Panc1 (cell line): ENCODE results near the gene FOXK1. TPM values are rescaled to one million over a fixed set of nuclear protein-coding genes. Genes with fewer than 3 reads are reported as not detected.

Source experiments
- ATAC-seq: fragments of 200-7000 bp; cut with Tn5 transposase; 2 replicates; pipeline ENCODE4 v1.9.1; 2020; ENCODE audit warnings: mild to moderate bottlenecking, moderate library complexity
- BruUV-seq: library from RNA; stranded (reverse); fragments of 400-500 nt; replicated peaks from 2 replicates; lab custom pipeline; 2021; lab: Mats Ljungman, UMichigan
- CTCF ChIA-PET: fragments of 300-600 bp; sonication (Branson Sonifier 250); formaldehyde crosslinking; loops from one replicate; lab custom pipeline; 2022; ENCODE audit warnings: antibody characterized with exemption; lab: Charles Lee
- POLR2A ChIA-PET: fragments of 300-600 bp; sonication (Branson Sonifier 250); formaldehyde crosslinking; loops from one replicate; lab custom pipeline; 2022; ENCODE audit warnings: antibody characterized with exemption; lab: Charles Lee
- DNase-seq: peaks from one replicate; pipeline ENCODE4 v3.0.0-alpha.2; 2010; ENCODE audit warnings: low read depth, low spot score
- H3K27ac ChIP-seq: 2 replicates; pipeline ENCODE4 v1.5.1; 2011; ENCODE audit warnings: mild to moderate bottlenecking, low read length, inconsistent platforms
- H3K27me3 ChIP-seq: fragments of 200-500 bp; sonication (Bioruptor generic); 2 replicates; pipeline ENCODE4 v1.6.0; 2014; ENCODE audit warnings: low read length, inconsistent platforms; ENCODE audit not compliant: control insufficient read depth, insufficient read depth
- H3K36me3 ChIP-seq: fragments of 200-500 bp; sonication (Bioruptor generic); 2 replicates; pipeline ENCODE4 v1.5.1; 2014; ENCODE audit warnings: inconsistent platforms, mild to moderate bottlenecking, low read length, moderate library complexity; ENCODE audit not compliant: control insufficient read depth, insufficient read depth
- H3K4me1 ChIP-seq: 2 replicates; pipeline ENCODE4 v1.5.1; 2011; ENCODE audit warnings: inconsistent platforms, mild to moderate bottlenecking, low read length, moderate library complexity; ENCODE audit not compliant: control insufficient read depth, insufficient read depth
- H3K4me3 ChIP-seq, 2 experiments: 2 replicates each; pipeline ENCODE4 v1.5.1; 2011 to 2012; ENCODE audit warnings: low read depth in 2 of 2, low read length in 2 of 2, mild to moderate bottlenecking in 2 of 2, inconsistent platforms in 1 of 2, moderate library complexity in 1 of 2
- H3K9me3 ChIP-seq: fragments of 200-500 bp; sonication (Bioruptor generic); 2 replicates; pipeline ENCODE4 v1.5.1; 2014; ENCODE audit warnings: low read depth, mild to moderate bottlenecking, inconsistent platforms, low read length, moderate library complexity; ENCODE audit not compliant: control insufficient read depth, insufficient read depth
- CTCF ChIP-seq: fragments of 450-650 bp; IDR thresholded peaks from 2 replicates; pipeline ENCODE4 v1.5.1; 2017; ENCODE audit warnings: mild to moderate bottlenecking
- POLR2AphosphoS5 ChIP-seq: IDR thresholded peaks from 2 replicates; pipeline ENCODE4 v1.6.1; 2012; ENCODE audit warnings: mild to moderate bottlenecking, low read depth, low read length, moderate library complexity
- SIN3A ChIP-seq: IDR thresholded peaks from 2 replicates; pipeline ENCODE4 v1.6.1; 2012; ENCODE audit warnings: low read depth, mild to moderate bottlenecking, low read length, moderate library complexity, borderline replicate concordance; ENCODE audit not compliant: insufficient read depth
- TCF7L2 ChIP-seq: IDR thresholded peaks from 2 replicates; pipeline ENCODE4 v1.6.1; 2011; ENCODE audit warnings: mild to moderate bottlenecking, low read depth, low read length, inconsistent platforms
- in situ Hi-C: cut with HindIII; loops from 2 replicates; pipeline ENCODE4 v1.10.0; 2016; ENCODE audit warnings: low sequenced_read_pairs, low pct_unique_long_range_greater_than_20kb
- intact Hi-C: fragments of 100-400 bp; cut with micrococcal nuclease; formaldehyde crosslinking; loops from one replicate; pipeline ENCODE4 v1.10.0; 2022; ENCODE audit not compliant: unreplicated experiment
- total RNA-seq: library from RNA; stranded (reverse); gene quantifications from one replicate; pipeline ENCODE4 v1.2.1, GENCODE V29; 2021; ENCODE audit not compliant: unreplicated experiment
- TF ChIP-seq, protein P1 (sequence below), 2 experiments: IDR thresholded peaks; 2 replicates each; pipeline ENCODE4 v1.6.1; 2011 to 2012; ENCODE audit warnings: low read depth in 2 of 2, control low read depth in 1 of 2, low read length in 1 of 2, mild to moderate bottlenecking in 1 of 2, moderate library complexity in 1 of 2; ENCODE audit not compliant: insufficient read depth in 1 of 2

FOXK1 gene
- total RNA-seq, 1 experiment from 2014 or later = 72.7 TPM

DNA sequence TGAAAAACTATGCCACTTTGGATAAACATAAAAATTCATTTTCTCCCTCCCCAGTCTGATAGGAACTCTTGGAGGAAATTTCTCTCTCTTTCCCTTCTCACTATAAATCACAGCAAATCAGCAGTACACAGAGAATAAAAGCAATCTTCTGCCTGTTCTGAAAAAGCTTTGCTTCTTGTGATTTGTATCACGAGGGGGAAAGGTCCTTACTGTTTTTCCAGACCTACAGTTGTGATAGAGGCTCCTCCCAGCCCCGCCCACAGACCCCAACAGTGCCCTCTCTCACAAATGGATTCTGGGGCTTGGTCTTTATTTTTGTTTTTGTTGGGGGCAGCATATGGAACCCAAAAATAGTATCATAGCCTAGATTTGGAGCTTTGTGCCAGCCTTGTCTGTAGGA is 12.2 kb downstream of the FOXK1 start:
- Histone ChIP-seq H3K4me1 (peaks cover 15% of the 10 kb centered on the region), H3K9me3 (no peaks in the 10 kb centered on the region), H3K36me3 (no peaks in the 10 kb centered on the region), H3K27ac (no peak overlapping the region), H3K27me3 (no peaks in the 10 kb centered on the region), H3K4me3 (no peak overlapping the region)
- CTCF ChIA-PET = no interaction called here
- TF ChIP-seq TCF7L2 (no peak), SIN3A (no peak), POLR2AphosphoS5 (no peak), CTCF (no peak)
- TF ChIP-seq, protein P1, sequence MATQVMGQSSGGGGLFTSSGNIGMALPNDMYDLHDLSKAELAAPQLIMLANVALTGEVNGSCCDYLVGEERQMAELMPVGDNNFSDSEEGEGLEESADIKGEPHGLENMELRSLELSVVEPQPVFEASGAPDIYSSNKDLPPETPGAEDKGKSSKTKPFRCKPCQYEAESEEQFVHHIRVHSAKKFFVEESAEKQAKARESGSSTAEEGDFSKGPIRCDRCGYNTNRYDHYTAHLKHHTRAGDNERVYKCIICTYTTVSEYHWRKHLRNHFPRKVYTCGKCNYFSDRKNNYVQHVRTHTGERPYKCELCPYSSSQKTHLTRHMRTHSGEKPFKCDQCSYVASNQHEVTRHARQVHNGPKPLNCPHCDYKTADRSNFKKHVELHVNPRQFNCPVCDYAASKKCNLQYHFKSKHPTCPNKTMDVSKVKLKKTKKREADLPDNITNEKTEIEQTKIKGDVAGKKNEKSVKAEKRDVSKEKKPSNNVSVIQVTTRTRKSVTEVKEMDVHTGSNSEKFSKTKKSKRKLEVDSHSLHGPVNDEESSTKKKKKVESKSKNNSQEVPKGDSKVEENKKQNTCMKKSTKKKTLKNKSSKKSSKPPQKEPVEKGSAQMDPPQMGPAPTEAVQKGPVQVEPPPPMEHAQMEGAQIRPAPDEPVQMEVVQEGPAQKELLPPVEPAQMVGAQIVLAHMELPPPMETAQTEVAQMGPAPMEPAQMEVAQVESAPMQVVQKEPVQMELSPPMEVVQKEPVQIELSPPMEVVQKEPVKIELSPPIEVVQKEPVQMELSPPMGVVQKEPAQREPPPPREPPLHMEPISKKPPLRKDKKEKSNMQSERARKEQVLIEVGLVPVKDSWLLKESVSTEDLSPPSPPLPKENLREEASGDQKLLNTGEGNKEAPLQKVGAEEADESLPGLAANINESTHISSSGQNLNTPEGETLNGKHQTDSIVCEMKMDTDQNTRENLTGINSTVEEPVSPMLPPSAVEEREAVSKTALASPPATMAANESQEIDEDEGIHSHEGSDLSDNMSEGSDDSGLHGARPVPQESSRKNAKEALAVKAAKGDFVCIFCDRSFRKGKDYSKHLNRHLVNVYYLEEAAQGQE (IDR thresholded peaks at IDR 0.05; ENCODE audit: insufficient read depth in 1 of 2, low read depth in 2 of 2, low read length in 1 of 2) = no peak
- POLR2A ChIA-PET = no interaction called here
- intact Hi-C loops = no loop called here
- ATAC-seq (no peak), DNase-seq (no peak)
- BruUV-seq = no TSS peak
- in situ Hi-C loops = no loop called here

- H3K9me3 ChIP-seq = no peaks in the 10 kb centered on the region
- intact Hi-C loops = no loop called here
- in situ Hi-C loops = no loop called here
- TF ChIP-seq, protein P1 (IDR thresholded peaks at IDR 0.05; ENCODE audit: insufficient read depth in 1 of 2, low read depth in 2 of 2, low read length in 1 of 2) = no peak
- no peak for TF ChIP-seq SIN3A
- no peak for TF ChIP-seq CTCF
- no peak for TF ChIP-seq POLR2AphosphoS5
- no peak for TF ChIP-seq TCF7L2
- POLR2A ChIA-PET = no interaction called here
- no peak overlapping the region for H3K4me3 ChIP-seq
- no peaks in the 10 kb centered on the region for H3K27me3 ChIP-seq
- no peaks in the 10 kb centered on the region for H3K36me3 ChIP-seq
- ATAC-seq (no peak), DNase-seq (no peak)
- no peak overlapping the region for H3K27ac ChIP-seq
- BruUV-seq = no TSS peak
- CTCF ChIA-PET = no interaction called here
- peaks cover 13% of the 10 kb centered on the region for H3K4me1 ChIP-seq
Measured at GRCh38 chr7:4698707-4699275, 16.7 kb downstream of the FOXK1 start.
